ENCODE measurements around the gene LTK. TPM values are rescaled to one million over a fixed set of nuclear protein-coding genes. Genes with fewer than 3 reads are reported as not detected.

Gene LTK
- total RNA-seq, 1 donor from 2014 or later = 25.9 TPM

DNA sequence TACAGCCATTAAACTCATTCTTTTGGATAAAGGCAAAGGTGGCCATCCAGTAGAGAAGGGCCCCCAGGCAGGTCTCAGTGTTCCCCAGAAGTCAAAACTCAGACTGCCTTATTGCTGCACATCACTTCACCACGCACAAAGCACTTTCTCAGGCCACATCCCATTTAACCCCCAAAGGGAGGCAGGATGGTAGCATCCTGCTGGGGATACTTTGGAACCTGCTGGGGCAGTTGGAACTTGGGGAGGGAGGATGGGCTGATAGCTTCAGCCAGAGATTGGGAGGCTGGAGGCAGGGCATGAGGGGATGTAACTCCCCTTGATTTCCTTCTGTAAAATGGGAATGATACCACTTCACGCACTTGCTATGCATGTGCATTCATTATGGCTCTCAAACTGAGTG is 15.0 kb downstream of the LTK start:
- Histone ChIP-seq H3K27ac (no peak overlapping the region), H3K36me3 (no peaks in the 10 kb centered on the region), H3K4me1 (peaks cover 45% of the 10 kb centered on the region), H3K9me3 (no peaks in the 10 kb centered on the region), H3K27me3 (ENCODE audit: low read depth) (peaks cover 74% of the 10 kb centered on the region), H3K4me3 (no peak overlapping the region)
- DNase-seq = no peak
- TF ChIP-seq CTCF (IDR thresholded peaks at IDR 0.05) = no peak
- intact Hi-C loops (cut with DNase I) = no loop called here
- no peak for ATAC-seq

DNA sequence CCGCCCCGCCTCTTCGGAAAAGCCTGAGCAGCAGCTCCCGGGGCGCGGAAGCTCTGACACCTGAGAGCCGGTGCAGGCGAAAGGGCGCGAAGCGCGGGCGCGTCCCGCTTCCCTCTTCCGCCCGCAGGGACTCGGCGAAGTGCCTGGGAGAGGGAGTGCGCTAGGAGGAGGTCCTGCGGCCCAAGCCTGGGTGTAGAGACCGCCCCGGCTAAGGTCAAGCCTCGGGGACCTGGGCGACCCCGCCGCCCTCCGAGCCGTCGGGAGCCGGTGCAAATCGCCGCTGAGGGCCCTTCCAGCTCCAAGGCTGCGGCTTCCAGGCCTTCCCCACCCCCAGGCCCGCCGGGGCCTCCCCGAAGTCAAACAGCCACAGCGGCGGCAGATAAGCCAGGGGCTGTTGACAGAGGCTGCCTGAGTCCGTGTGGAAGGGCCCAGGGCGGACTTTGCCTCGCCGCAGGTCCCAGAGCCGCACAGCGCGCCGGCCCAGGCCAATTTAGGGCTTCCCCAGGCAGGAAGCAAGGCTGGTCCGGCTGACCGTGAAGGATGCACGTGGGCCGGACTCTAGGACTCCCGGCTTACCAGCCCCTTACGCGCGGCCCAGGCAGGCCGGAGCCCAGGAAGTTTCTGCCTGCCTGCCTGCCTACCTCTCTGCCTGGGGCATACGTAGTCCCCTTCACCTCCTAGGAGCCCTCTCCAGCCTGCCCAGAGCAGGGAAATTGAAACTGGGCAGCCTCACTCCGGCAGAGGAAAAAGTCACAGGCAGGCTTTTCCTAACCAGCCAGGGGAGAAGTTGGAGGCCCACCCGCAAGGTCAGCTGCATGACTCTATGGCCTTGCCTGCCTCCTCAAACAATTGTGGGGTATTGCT is 17.7 kb downstream of the LTK start:
- ATAC-seq (peak; percentile 5 to 15), DNase-seq (no peak)
- H3K9me3 ChIP-seq = no peaks in the 10 kb centered on the region
- H3K27me3 ChIP-seq (ENCODE audit: low read depth) = peaks cover 60% of the 10 kb centered on the region
- no peak overlapping the region for H3K27ac ChIP-seq
- intact Hi-C loops (cut with DNase I) = no loop called here
- no peaks in the 10 kb centered on the region for H3K36me3 ChIP-seq
- peaks cover 37% of the 10 kb centered on the region for H3K4me1 ChIP-seq
- peak overlapping the region; percentile 84 for H3K4me3 ChIP-seq
- TF ChIP-seq CTCF (IDR thresholded peaks at IDR 0.05) = no peak

DNA sequence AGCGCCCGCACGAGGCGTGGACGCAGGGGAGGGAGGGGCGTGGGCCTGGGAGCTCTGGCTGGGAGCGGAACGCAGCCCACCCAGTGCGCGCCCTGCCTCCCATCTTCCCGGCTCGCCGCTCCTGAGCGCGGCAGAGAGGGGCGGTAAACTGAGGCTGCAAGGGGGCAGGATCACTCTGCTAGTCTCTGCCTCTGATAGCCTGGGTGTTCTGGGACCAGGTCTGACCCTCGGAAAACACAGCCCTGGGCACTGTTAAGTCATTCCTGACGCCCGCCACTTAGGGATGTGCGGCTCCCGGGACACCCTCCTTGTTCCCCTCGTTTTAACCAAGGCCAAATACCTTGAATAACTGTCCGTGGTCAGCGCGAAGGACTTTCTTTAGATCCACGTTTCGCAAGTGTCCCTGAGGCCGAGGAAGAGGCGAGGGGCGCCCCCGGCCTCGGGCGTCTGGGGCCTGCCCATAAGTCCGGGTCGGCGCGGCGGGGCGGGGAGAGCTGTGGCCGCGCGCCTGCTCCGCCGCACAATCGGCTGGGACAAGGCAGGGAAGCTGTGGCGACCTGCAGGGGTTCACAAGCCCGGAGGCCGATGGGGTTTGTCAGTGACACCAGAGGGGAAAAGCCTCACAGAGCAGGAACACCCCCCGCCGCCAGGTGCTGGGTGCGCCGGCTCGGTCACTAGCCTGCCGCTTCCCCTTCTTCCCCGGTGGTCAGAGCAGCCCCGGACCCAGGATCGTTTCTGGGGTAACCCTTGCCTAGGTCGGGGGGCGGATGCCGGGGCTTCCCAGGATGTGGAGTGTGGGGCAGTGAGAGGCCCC is 18.5 kb downstream of the LTK start:
- DNase-seq = peak; percentile 60
- H3K4me3 ChIP-seq = peak overlapping the region; percentile 84
- H3K4me1 ChIP-seq = peaks cover 35% of the 10 kb centered on the region
- no peaks in the 10 kb centered on the region for H3K9me3 ChIP-seq
- ATAC-seq = peak; percentile 4 to 25
- intact Hi-C loops (cut with DNase I) = no loop called here
- TF ChIP-seq CTCF (IDR thresholded peaks at IDR 0.05) = no peak
- peaks cover 59% of the 10 kb centered on the region for H3K27me3 ChIP-seq (ENCODE audit: low read depth)
- H3K27ac ChIP-seq = no peak overlapping the region
- H3K36me3 ChIP-seq = no peaks in the 10 kb centered on the region

- H3K9me3 ChIP-seq = no peaks in the 10 kb centered on the region
- peaks cover 51% of the 10 kb centered on the region for H3K27me3 ChIP-seq (ENCODE audit: low read depth)
- TF ChIP-seq CTCF (IDR thresholded peaks at IDR 0.05) = no peak
- peak; percentile 55 for DNase-seq
- peak overlapping the region; percentile 84 for H3K4me3 ChIP-seq
- H3K36me3 ChIP-seq = no peaks in the 10 kb centered on the region
- intact Hi-C loops (cut with DNase I) = no loop called here
- H3K27ac ChIP-seq = no peak overlapping the region
- peaks cover 35% of the 10 kb centered on the region for H3K4me1 ChIP-seq
- ATAC-seq = peak; percentile 10 to 11
Measured at GRCh38 chr15:41494190-41494921, 19.3 kb downstream of the LTK start.

DNA sequence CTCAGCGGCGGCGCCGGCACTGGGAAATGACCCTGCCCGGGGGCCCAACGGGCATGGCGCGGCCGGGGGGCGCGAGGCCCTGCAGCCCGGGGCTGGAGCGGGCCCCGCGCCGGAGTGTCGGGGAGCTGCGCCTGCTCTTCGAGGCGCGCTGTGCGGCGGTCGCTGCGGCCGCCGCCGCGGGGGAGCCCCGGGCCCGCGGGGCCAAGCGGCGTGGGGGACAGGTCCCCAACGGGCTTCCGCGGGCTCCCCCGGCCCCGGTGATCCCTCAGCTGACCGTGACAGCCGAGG is 19.8 kb downstream of the LTK start:
- peak in 1 of 2 donors; percentile 2 for ATAC-seq

More for the DNA sequence above, 19.8 kb downstream of the LTK start:
- TF ChIP-seq CTCF (IDR thresholded peaks at IDR 0.05) = no peak
- Histone ChIP-seq H3K36me3 (no peaks in the 10 kb centered on the region), H3K4me1 (peaks cover 35% of the 10 kb centered on the region), H3K27ac (no peak overlapping the region), H3K4me3 (peak overlapping the region; percentile 84), H3K9me3 (no peaks in the 10 kb centered on the region), H3K27me3 (ENCODE audit: low read depth) (peaks cover 47% of the 10 kb centered on the region)
- no peak for DNase-seq
- intact Hi-C loops (cut with DNase I) = no loop called here
